Liver (tissue), 9 donors: ENCODE measurements around the gene GOLGA2. TPM values are rescaled to one million over a fixed set of nuclear protein-coding genes. Genes with fewer than 3 reads are reported as not detected.

Experiments
- DNase-seq: peaks from one replicate; pipeline ENCODE4 v3.0.0-alpha.2; 2017; ENCODE audit warnings: low spot score
- H3K27ac ChIP-seq, 2 donors: one replicate each; pipeline ENCODE4 v1.7.0; 2013; ENCODE audit warnings: inconsistent platforms in 2 of 2, low read length in 2 of 2, control low read depth in 1 of 2, low read depth in 1 of 2, mild to moderate bottlenecking in 1 of 2
- H3K27me3 ChIP-seq, 4 donors: one replicate each; pipeline versions ENCODE4 v1.6.1 to v1.7.0; 2013; ENCODE audit warnings: low read length in 3 of 4, inconsistent platforms in 1 of 4, mild to moderate bottlenecking in 1 of 4, moderate library complexity in 1 of 4; ENCODE audit not compliant: control insufficient read depth in 4 of 4, insufficient read depth in 4 of 4
- H3K36me3 ChIP-seq, 4 donors: one replicate each; pipeline versions ENCODE4 v1.6.1 to v1.7.0; 2013; ENCODE audit warnings: low read length in 3 of 4, mild to moderate bottlenecking in 3 of 4, low read depth in 1 of 4, moderate library complexity in 1 of 4; ENCODE audit not compliant: control insufficient read depth in 4 of 4, insufficient read depth in 3 of 4
- H3K4me1 ChIP-seq, 4 donors: one replicate each; pipeline versions ENCODE4 v1.6.1 to v1.7.0; 2013; ENCODE audit warnings: low read length in 3 of 4, mild to moderate bottlenecking in 3 of 4, moderate library complexity in 1 of 4; ENCODE audit not compliant: control insufficient read depth in 4 of 4, insufficient read depth in 4 of 4
- H3K4me3 ChIP-seq, 3 donors: one replicate each; pipeline versions ENCODE4 v1.6.1 to v1.7.0; 2013; ENCODE audit warnings: low read length in 3 of 3, control low read depth in 1 of 3, low read depth in 1 of 3, mild to moderate bottlenecking in 1 of 3
- H3K9ac ChIP-seq, 2 donors: one replicate each; pipeline ENCODE4 v1.7.0; 2013; ENCODE audit warnings: low read length in 2 of 2, mild to moderate bottlenecking in 2 of 2, moderate library complexity in 2 of 2, control low read depth in 1 of 2, low read depth in 1 of 2
- H3K9me3 ChIP-seq, 4 donors: one replicate each; pipeline versions ENCODE4 v1.6.1 to v1.7.0; 2013; ENCODE audit warnings: low read length in 3 of 4; ENCODE audit not compliant: control insufficient read depth in 4 of 4
- CTCF ChIP-seq: fragments of 150-350 bp; IDR thresholded peaks from 2 replicates; pipeline ENCODE4 v1.5.1; 2017; ENCODE audit warnings: improper control_type of control experiment, low read depth, low read length; ENCODE audit not compliant: missing input control
- EGR1 ChIP-seq, 2 donors: IDR thresholded peaks; 2 replicates each; pipeline ENCODE4 v1.6.1; 2016 to 2018; ENCODE audit warnings: antibody characterized with exemption in 2 of 2, low read depth in 2 of 2
- FOXA1 ChIP-seq: IDR thresholded peaks from 2 replicates; pipeline ENCODE4 v1.6.1; 2016; ENCODE audit warnings: antibody characterized with exemption
- FOXA2 ChIP-seq: IDR thresholded peaks from 2 replicates; pipeline ENCODE4 v1.6.1; 2016; ENCODE audit warnings: antibody characterized with exemption
- GABPA ChIP-seq, 2 donors: IDR thresholded peaks in 1 of 2; conservative IDR thresholded peaks in 1 of 2; 2 replicates each; pipeline ENCODE4 v1.6.1; 2016; ENCODE audit warnings: antibody characterized with exemption in 2 of 2, mild to moderate bottlenecking in 1 of 2, moderate library complexity in 1 of 2
- HNF4A ChIP-seq, 2 donors: conservative IDR thresholded peaks; 2 replicates each; pipeline ENCODE4 v1.6.1; 2016; ENCODE audit warnings: antibody characterized with exemption in 2 of 2, mild to moderate bottlenecking in 2 of 2
- HNF4G ChIP-seq: IDR thresholded peaks from 2 replicates; pipeline ENCODE4 v1.6.1; 2016; ENCODE audit warnings: antibody characterized with exemption
- NR2F2 ChIP-seq: IDR thresholded peaks from 2 replicates; pipeline ENCODE4 v1.6.1; 2016; ENCODE audit warnings: antibody characterized with exemption
- RAD21 ChIP-seq, 2 donors: IDR thresholded peaks; 2 replicates each; pipeline ENCODE4 v1.6.1; 2016; ENCODE audit warnings: antibody characterized with exemption in 2 of 2, mild to moderate bottlenecking in 2 of 2
- REST ChIP-seq: IDR thresholded peaks from 2 replicates; pipeline ENCODE4 v1.6.1; 2016; ENCODE audit warnings: antibody characterized with exemption, mild to moderate bottlenecking
- RXRA ChIP-seq, 2 donors: IDR thresholded peaks; 2 replicates each; pipeline ENCODE4 v1.6.1; 2017 to 2018; ENCODE audit warnings: antibody characterized with exemption in 2 of 2, mild to moderate bottlenecking in 1 of 2
- SP1 ChIP-seq: IDR thresholded peaks from 2 replicates; pipeline ENCODE4 v1.6.1; 2018; ENCODE audit warnings: antibody characterized with exemption, mild to moderate bottlenecking
- TAF1 ChIP-seq: conservative IDR thresholded peaks from 2 replicates; pipeline ENCODE4 v1.6.1; 2016; ENCODE audit warnings: antibody characterized with exemption, mild to moderate bottlenecking
- YY1 ChIP-seq: IDR thresholded peaks from 2 replicates; pipeline ENCODE4 v1.6.1; 2016; ENCODE audit warnings: antibody characterized with exemption, mild to moderate bottlenecking
- ZBTB33 ChIP-seq: IDR thresholded peaks from 2 replicates; pipeline ENCODE4 v1.6.1; 2016; ENCODE audit warnings: antibody characterized with exemption
- WGBS: extraction: QIAGEN DNeasy Blood & Tissue Kit; methylation state at CpG from one replicate; pipeline ENCODE4 v1.1.7; 2013; 5-methylcytosine and 5-hydroxymethylcytosine counted together
- polyA plus RNA-seq, 2 donors: library from polyadenylated mRNA; stranded (reverse) in 1 of 2; unstranded in 1 of 2; fragments of 200-250 nt in 1 of 2; fragments of >200 nt in 1 of 2; fragmentation: Nextera tagmentation in 1 of 2; extraction: Ambion mirVana in 1 of 2; gene quantifications; one replicate each; pipeline versions ENCODE4 v1.2.1 to v1.2.3, GENCODE V29; 2013 to 2015
- total RNA-seq, 2 donors: library from RNA; depleted of rRNA; stranded (reverse); fragments of >200 nt; gene quantifications; one replicate each; pipeline ENCODE4 v1.2.3, GENCODE V29; 2014
- donor health status: healthy.
- donor health status: healthy.
- donor health status: healthy.
- donor health status: healthy.
- donor health status: healthy.

Gene GOLGA2
- total and polyA plus RNA-seq, 4 donors = 14.4 to 45.7 (median 27.9) TPM

- no peaks in the 10 kb centered on the region for H3K9me3 ChIP-seq
- H3K27ac ChIP-seq = peak overlapping the region in 1 of 2 donors; percentile 68
- H3K36me3 ChIP-seq = no peaks in the 10 kb centered on the region
- H3K27me3 ChIP-seq = no peaks in the 10 kb centered on the region
- WGBS = 91% methylated on average over 7 of the region's 7 CpGs
- H3K4me1 ChIP-seq = peaks cover 7 to 62% (median 42%) of the 10 kb centered on the region in 4 donors
- H3K9ac ChIP-seq = no peak overlapping the region
- TF ChIP-seq CTCF (no peak), RXRA (IDR thresholded peaks at IDR 0.05) (no peak), FOXA2 (no peak), GABPA (IDR thresholded peaks at IDR 0.05 in 1 of 2, conservative IDR thresholded peaks at IDR 0.05 in 1 of 2) (no peak), RAD21 (IDR thresholded peaks at IDR 0.05) (no peak), NR2F2 (no peak)
- no peak for DNase-seq
- H3K4me3 ChIP-seq = no peak overlapping the region
Measured at GRCh38 chr9:128208386-128208785, 67.4 kb downstream of the GOLGA2 start.

GRCh38 chr9:128206916-128207910 lies 68.6 kb downstream of the GOLGA2 start:
- WGBS = 80% methylated on average over 15 of the region's 15 CpGs
- no peak for TF ChIP-seq GABPA (IDR thresholded peaks at IDR 0.05 in 1 of 2, conservative IDR thresholded peaks at IDR 0.05 in 1 of 2)
- TF ChIP-seq TAF1 = no peak
- TF ChIP-seq FOXA1 = no peak
- TF ChIP-seq EGR1 (IDR thresholded peaks at IDR 0.05; ENCODE audit: low read depth in 2 of 2) = no peak
- no peak for TF ChIP-seq RAD21 (IDR thresholded peaks at IDR 0.05)
- no peak for TF ChIP-seq SP1
- no peak for TF ChIP-seq RXRA (IDR thresholded peaks at IDR 0.05)
- TF ChIP-seq YY1 = no peak
- TF ChIP-seq FOXA2 = no peak
- no peak for TF ChIP-seq NR2F2
- no peak for DNase-seq

GRCh38 chr9:128206484-128206883 lies 69.3 kb downstream of the GOLGA2 start:
- peaks cover 3 to 56% (median 36%) of the 10 kb centered on the region in 4 donors for H3K4me1 ChIP-seq
- no peak overlapping the region for H3K9ac ChIP-seq
- WGBS = 91% methylated on average over 3 of the region's 3 CpGs
- no peak for DNase-seq
- H3K9me3 ChIP-seq = no peaks in the 10 kb centered on the region
- peak overlapping the region in 1 of 2 donors; percentile 33 for H3K27ac ChIP-seq
- no peaks in the 10 kb centered on the region for H3K27me3 ChIP-seq
- no peak overlapping the region for H3K4me3 ChIP-seq
- H3K36me3 ChIP-seq = no peaks in the 10 kb centered on the region
- TF ChIP-seq SP1 (no peak), RXRA (IDR thresholded peaks at IDR 0.05) (no peak), FOXA2 (no peak), CTCF (no peak), HNF4G (no peak), FOXA1 (no peak), EGR1 (IDR thresholded peaks at IDR 0.05; ENCODE audit: low read depth in 2 of 2) (no peak), REST (no peak), HNF4A (conservative IDR thresholded peaks at IDR 0.05) (no peak), YY1 (no peak), TAF1 (no peak), GABPA (IDR thresholded peaks at IDR 0.05 in 1 of 2, conservative IDR thresholded peaks at IDR 0.05 in 1 of 2) (no peak), NR2F2 (no peak), ZBTB33 (no peak)

More at GRCh38 chr9:128206916-128207910, 68.6 kb downstream of the GOLGA2 start:
- Histone ChIP-seq H3K27ac (peak overlapping the region in 1 of 2 donors; percentile 16), H3K27me3 (no peaks in the 10 kb centered on the region), H3K4me1 (peaks cover 7 to 63% (median 42%) of the 10 kb centered on the region in 4 donors), H3K4me3 (no peak overlapping the region), H3K36me3 (no peaks in the 10 kb centered on the region), H3K9me3 (no peaks in the 10 kb centered on the region), H3K9ac (no peak overlapping the region)
